Activated T-helper 9 cell treated with anti-CD3 and anti-CD28 coated beads, Interleukin-2, amount 50 U/mL, for 16 hours (primary cell): ENCODE data around the gene DARS2.

ENCODE experiments used
- DNase-seq: peaks from one replicate; pipeline ENCODE4 v3.0.0-alpha.2; 2020; ENCODE audit warnings: low read depth

The DARS2 gene

GRCh38 chr1:173887627-173888026 is 63.2 kb downstream of the DARS2 start:
- no peak for DNase-seq

DNA sequence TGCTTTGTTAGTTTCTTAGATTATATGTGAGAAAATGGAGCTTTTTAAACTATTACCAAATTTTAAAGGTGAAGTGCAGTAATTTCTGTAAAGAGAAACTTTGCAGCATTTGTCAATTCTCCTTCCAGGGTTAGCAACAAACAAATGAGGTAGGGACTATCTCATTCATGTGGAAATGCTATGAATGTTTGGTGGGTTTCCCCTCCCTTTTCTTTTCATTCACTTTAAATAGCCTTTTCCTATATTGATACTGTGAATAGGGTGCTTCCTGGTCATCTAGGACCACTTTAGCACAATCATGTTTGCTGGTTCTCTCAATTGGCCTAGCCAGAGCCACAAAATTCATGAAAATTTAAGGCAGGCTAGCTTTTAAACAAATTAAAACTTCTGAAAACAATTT is 64.3 kb downstream of the DARS2 start:
- no peak for DNase-seq

DNA sequence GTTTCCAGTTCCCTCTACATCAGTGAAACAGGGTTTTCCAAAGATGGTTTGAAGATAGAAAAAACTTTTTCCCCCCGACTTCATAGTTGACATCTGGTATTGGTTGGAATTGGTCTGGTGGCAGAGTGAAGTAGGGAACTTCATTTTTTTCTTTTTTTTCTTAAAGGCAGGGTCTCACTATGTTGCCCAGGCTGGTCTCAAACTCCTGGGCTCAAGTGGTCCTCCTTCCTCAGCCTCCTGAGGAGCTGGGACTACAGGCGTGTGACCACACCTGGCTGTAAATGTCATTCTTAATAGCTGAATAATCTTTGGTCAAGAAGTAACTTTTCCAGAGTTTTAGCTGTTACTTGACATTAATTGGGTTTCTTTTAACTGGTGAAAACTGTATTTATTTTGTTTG is 65.4 kb downstream of the DARS2 start:
- no peak for DNase-seq

DNA sequence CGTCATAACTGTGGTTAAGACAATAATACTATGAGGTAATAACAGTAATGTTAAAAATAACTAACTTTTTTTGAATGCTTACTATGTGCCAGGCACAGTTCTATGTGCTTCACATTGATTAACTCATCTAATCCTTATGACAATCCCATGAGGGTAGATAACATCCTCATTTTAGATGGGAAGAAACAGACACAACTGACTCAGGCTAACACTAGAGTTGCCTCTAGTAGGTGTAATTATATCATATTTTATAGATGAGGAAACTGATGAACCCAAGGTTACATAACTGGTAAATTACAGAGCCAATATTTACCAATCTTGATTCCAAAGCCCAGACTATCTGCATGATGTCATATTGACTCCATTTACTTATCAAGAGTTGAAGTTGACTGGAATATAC is 69.1 kb downstream of the DARS2 start:
- no peak for DNase-seq

DNA sequence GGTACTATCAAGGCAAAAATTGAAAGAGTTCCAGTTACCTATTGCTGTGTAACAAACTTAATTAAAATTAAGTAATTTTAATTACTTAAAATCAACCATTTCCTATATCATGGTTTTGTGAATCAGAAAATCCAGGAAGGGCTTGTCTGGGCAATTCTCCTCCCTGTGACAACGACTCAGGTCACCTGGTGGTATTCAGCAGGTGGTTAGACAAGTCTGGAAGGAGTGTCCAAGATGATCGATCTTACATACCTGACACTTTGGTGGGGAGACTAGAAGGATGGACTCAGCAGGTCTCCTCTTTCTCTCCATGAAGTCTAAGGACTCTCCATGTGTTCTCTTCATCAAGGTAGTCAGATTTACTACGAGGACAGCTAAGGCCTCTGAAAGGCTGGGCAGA is 69.7 kb downstream of the DARS2 start:
- DNase-seq = no peak

DNA sequence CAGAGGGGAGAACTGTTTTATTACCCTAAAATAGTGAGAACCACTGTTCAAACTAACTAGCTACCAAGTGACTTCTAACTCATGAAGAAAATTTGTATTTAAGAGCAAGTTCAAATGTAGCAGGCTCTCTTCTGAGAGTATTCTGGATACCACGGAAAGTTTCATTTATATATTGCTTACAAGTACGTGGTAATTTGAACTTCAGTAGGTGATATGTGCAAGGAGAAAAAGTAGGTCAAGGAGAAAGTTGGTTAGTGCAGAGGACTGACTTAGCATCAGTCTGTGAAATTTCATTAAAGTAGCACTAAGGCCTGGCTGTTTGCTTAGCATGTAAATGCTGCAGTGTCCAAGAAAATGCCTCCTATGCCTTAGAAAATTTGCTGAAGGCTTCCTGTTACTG is 76.0 kb downstream of the DARS2 start:
- DNase-seq = no peak

GRCh38 chr1:173900992-173901391 is 76.5 kb downstream of the DARS2 start:
- DNase-seq = no peak

DNA sequence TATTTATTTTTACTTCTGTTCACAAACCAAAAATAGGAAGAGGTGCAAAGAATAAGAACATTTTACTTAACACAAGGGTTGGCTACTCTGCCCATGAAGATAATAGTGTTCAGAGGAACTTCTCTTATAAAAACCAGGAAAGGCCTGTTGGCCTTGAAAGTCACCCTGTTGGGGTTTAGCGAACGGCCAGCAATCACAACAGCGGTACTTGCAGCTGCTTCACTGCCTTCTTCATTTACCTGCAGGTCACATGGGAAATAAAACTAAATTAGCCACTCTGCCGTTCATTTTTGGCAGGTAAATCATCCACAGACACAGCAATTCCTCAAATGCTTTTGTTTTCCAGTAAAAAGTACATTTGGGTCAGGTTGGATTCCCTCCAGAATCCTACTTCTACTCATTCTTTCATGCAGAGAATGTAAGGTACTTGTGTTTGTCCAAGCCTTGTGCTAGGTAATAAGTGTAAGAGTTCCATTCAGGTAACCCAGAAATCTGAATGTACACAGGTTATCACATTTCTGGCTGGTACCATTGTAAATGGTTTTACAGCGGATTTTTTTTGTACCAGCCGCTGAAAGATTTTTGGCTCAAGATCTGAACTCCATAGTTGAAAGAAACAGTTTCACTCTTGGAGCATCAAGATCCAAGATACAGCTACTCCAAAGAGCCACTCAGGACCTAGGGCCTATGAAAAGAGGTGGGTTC is 79.5 kb downstream of the DARS2 start:
- no peak for DNase-seq
